AG04450 (cell line): ENCODE measurements around the gene CCDC150. TPM values are rescaled to one million over a fixed set of nuclear protein-coding genes. Genes with fewer than 3 reads are reported as not detected.

Experiments
- CTCF ChIA-PET: fragments of 300-600, 350-600 bp; formaldehyde crosslinking; extraction: SDS; loops from one replicate; lab custom pipeline; 2022; ENCODE audit warnings: antibody characterized with exemption, inconsistent platforms; lab: Charles Lee
- POLR2A ChIA-PET: fragments of 350-600 bp; formaldehyde crosslinking; extraction: SDS; loops from one replicate; lab custom pipeline; 2021; ENCODE audit warnings: antibody characterized with exemption, inconsistent platforms; lab: Yijun Ruan, JAX
- DNase-seq: peaks from one replicate; pipeline ENCODE4 v3.0.0-alpha.2; 2011; ENCODE audit warnings: low read depth, low spot score
- H3K27ac ChIP-seq: one replicate; pipeline ENCODE4 v1.5.1; 2012; ENCODE audit warnings: low read depth, low read length, control low read depth
- H3K27me3 ChIP-seq: one replicate; pipeline ENCODE4 v1.6.0; 2012; ENCODE audit warnings: low read length; ENCODE audit not compliant: control insufficient read depth, insufficient read depth
- H3K4me3 ChIP-seq: 2 replicates; pipeline ENCODE4 v1.5.1; 2011; ENCODE audit warnings: mild to moderate bottlenecking, low read depth, low read length, control low read depth
- H3K9me3 ChIP-seq: 2 replicates; pipeline ENCODE4 v1.5.1; 2012; ENCODE audit warnings: low read length; ENCODE audit not compliant: control insufficient read depth, insufficient read depth
- CTCF ChIP-seq: IDR thresholded peaks from 2 replicates; pipeline ENCODE4 v1.5.1; 2011; ENCODE audit warnings: low read depth, low read length, control low read depth, inconsistent platforms
- polyA plus RNA-seq: library from polyadenylated mRNA; depleted of rRNA; stranded (reverse); fragments of >200 nt; gene quantifications from 2 replicates; pipeline ENCODE4 v1.2.3, GENCODE V29; 2011

Gene CCDC150
- polyA plus RNA-seq, 1 experiment = 1.5 TPM

DNA sequence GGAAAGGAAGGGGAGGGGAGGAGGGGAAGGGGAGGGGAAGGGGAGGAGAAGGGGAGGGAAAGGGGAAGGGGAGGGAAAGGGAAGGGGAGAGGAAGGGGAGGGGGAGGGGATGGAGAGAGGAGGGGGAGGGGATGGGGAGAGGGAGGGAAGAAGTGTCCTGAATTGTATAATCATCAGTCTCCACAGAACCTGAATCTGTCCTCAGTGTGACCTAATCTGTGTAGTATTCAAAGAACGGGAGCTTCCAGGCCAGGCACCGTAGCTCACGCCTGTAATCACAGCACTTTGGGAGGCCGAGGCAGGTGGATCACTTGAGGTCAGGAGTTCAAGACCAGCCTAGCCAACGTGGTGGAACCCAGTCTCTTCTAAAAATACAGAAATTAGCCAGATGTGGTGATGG lies 41.1 kb upstream of the CCDC150 start:
- H3K27ac ChIP-seq = no peak overlapping the region
- H3K27me3 ChIP-seq = no peaks in the 10 kb centered on the region
- TF ChIP-seq CTCF = no peak
- POLR2A ChIA-PET = no interaction called here
- H3K4me3 ChIP-seq = no peak overlapping the region
- H3K9me3 ChIP-seq = no peaks in the 10 kb centered on the region
- CTCF ChIA-PET = no interaction called here
- DNase-seq = no peak

DNA sequence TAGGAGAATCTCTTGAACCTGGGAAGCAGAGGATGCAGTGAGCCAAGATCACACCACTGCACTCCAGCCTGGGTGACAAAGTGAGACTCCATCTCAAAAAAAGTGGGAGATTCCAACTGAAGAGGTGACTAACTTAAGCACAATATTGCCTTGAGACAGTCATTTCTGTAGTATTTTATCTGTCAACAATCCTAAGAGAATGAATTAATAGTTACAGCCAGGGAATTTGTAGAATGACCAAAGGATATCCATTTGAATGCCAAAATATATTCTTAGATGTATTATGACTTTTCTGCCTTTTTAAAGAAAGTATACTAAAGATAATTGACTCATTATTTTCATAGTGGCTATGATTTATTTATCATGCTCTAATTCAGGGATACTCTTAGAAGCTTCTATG lies 40.7 kb upstream of the CCDC150 start:
- POLR2A ChIA-PET = no interaction called here
- no peak for DNase-seq
- Histone ChIP-seq H3K4me3 (no peak overlapping the region), H3K9me3 (no peaks in the 10 kb centered on the region), H3K27ac (no peak overlapping the region), H3K27me3 (no peaks in the 10 kb centered on the region)
- CTCF ChIA-PET = no interaction called here
- no peak for TF ChIP-seq CTCF

DNA sequence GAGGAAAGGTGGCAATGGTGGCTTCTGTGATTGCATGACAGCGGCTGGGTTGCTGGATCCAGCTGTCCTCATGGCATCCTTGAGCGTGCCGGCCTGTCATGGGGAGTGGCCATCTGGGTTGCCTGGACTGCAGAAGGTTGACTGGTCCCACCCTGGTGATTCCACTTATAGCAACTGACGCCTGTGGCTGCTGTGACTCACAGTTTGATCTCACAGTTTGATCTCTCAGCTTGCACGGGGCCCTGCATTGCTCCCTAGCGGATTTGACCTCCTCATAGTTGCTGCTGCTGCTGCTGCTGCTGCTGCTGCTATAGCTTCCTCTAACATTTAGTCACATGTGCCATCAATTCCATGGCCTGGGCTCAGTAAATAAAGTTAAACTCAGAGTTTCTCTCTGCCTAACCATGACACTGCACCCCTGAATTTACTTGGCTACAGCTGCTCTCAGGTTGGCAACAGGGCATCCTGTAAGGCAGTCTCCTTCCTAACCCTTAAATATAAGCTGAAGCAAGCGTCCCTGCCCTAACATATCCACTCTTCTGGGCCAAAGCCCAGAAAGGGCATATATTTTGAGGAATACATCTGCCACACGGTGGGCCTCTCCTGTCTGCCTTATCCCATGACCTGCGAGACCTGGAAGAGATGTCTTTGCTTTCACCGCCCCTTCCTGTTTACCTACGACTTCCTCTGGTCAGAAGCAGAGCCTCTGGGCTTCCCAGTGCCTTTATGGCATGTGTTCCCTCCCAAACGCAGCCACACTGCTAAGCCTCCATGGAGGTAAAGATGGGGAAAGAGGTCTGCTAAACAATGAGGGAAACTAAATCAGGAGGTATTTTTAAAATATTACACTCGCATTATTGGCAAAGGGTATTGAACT lies 37.8 kb upstream of the CCDC150 start:
- 0 out of 2 replicates have a peak, but pooled peaks have one; percentile 11 for TF ChIP-seq CTCF
- POLR2A ChIA-PET = interaction anchor here (0.5 to 0.7 kb wide), 4 partner anchors 38 to 852 kb away, joined by 3 to 6 read pairs (median 4); partner anchors contain the start of genes CCDC150 and COQ10B
- peak overlapping the region; percentile 79 for H3K27ac ChIP-seq
- H3K9me3 ChIP-seq = no peaks in the 10 kb centered on the region
- peak; percentile 67 for DNase-seq
- no peaks in the 10 kb centered on the region for H3K27me3 ChIP-seq
- CTCF ChIA-PET = interaction anchor here (0.6 to 1.1 kb wide), 3 partner anchors 34 to 524 kb away, joined by 3 read pairs; no protein-coding TSS in a partner anchor
- no peak overlapping the region for H3K4me3 ChIP-seq

DNA sequence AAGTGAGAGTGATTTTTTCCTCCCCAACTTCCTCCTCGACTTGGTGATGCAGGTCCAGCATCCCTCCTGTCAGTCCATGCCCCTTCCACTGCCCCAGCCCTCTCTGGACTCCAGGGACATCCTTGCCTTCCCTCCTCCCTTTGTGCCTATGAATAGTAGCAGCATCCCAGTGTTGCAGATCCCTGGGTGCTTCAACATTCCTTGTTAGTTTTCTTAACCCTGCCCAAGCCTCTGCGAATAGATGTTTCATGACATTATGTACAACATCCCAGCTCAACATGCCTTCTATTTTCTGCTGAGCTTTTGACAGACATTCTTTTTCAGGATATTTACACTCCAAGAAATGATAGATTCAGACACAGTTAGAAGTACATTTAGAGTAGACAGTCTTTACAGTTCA lies 35.3 kb upstream of the CCDC150 start:
- Histone ChIP-seq H3K27me3 (no peaks in the 10 kb centered on the region), H3K27ac (no peak overlapping the region), H3K9me3 (no peaks in the 10 kb centered on the region), H3K4me3 (no peak overlapping the region)
- ChIA-PET CTCF (no interaction called here), POLR2A (no interaction called here)
- DNase-seq = no peak
- no peak for TF ChIP-seq CTCF

GRCh38 chr2:196606516-196606915 lies 33.0 kb upstream of the CCDC150 start:
- no peak for TF ChIP-seq CTCF
- CTCF ChIA-PET = interaction anchor here (2.4 kb wide), 1 partner anchor 13 kb away, joined by 9 read pairs; the partner anchor contains the start of gene HECW2
- POLR2A ChIA-PET = no interaction called here
- Histone ChIP-seq H3K9me3 (no peaks in the 10 kb centered on the region), H3K4me3 (no peak overlapping the region), H3K27ac (no peak overlapping the region), H3K27me3 (no peaks in the 10 kb centered on the region)
- DNase-seq = no peak
